Upper lobe of left lung (tissue), 6 donors: ENCODE measurements around the gene OLA1. TPM values are rescaled to one million over a fixed set of nuclear protein-coding genes. Genes with fewer than 3 reads are reported as not detected.
A peak's percentile ranks its signal among the peaks of the same experiment; 100 is the strongest.

ENCODE experiments used
- ATAC-seq, 2 donors: fragments of 200-7000 bp; cut with Tn5 transposase; one replicate each; pipeline ENCODE4 v1.9.1; 2022; ENCODE audit warnings: mild to moderate bottlenecking in 2 of 2, moderate library complexity in 2 of 2; ENCODE audit not compliant: low FRiP score in 2 of 2
- DNase-seq, 2 donors: peaks; one replicate each; pipeline ENCODE4 v3.0.0-alpha.2; 2019 to 2020
- H3K27ac ChIP-seq, 4 donors: fragments of 200-600 bp; sonication (generic); one replicate each; pipeline ENCODE4 v1.5.1; 2016 to 2019
- H3K27me3 ChIP-seq, 4 donors: fragments of 200-600 bp; sonication (generic); one replicate each; pipeline ENCODE4 v1.5.1; 2017 to 2019
- H3K36me3 ChIP-seq, 4 donors: fragments of 200-600 bp; sonication (generic); one replicate each; pipeline ENCODE4 v1.5.1; 2016 to 2019
- H3K4me1 ChIP-seq, 4 donors: fragments of 200-600 bp; sonication (generic); one replicate each; pipeline ENCODE4 v1.5.1; 2018 to 2019
- H3K4me3 ChIP-seq, 4 donors: fragments of 200-600 bp; sonication (generic); one replicate each; pipeline ENCODE4 v1.5.1; 2017 to 2019; ENCODE audit warnings: mild to moderate bottlenecking in 2 of 4, moderate library complexity in 1 of 4
- H3K9me3 ChIP-seq, 4 donors: fragments of 200-600 bp; sonication (generic); one replicate each; pipeline ENCODE4 v1.5.1; 2018 to 2019
- CTCF ChIP-seq, 6 experiments: fragments of 450-650 bp in 4 of 6; fragments of 200-600 bp in 2 of 6; sonication (generic) in 2 of 6; IDR thresholded peaks; one replicate each; pipeline ENCODE4 v1.5.1; 2016 to 2019; ENCODE audit warnings: antibody characterized with exemption in 6 of 6
- EP300 ChIP-seq, 4 donors: sonication (generic); formaldehyde crosslinking; IDR thresholded peaks; one replicate each; pipeline ENCODE4 v1.5.1; 2017; ENCODE audit warnings: antibody characterized with exemption in 4 of 4, control low read depth in 2 of 4
- POLR2A ChIP-seq, 4 donors: fragments of 450-650 bp; IDR thresholded peaks; one replicate each; pipeline ENCODE4 v1.5.1; 2016 to 2017; ENCODE audit warnings: antibody characterized with exemption in 4 of 4, mild to moderate bottlenecking in 2 of 4
- POLR2AphosphoS5 ChIP-seq, 2 donors: sonication (generic); formaldehyde crosslinking; IDR thresholded peaks; one replicate each; pipeline ENCODE4 v1.5.1; 2017; ENCODE audit warnings: antibody characterized with exemption in 2 of 2
- WGBS, 2 donors: methylation state at CpG; one replicate each; pipeline ENCODE4 v1.1.5; 2017 to 2018; 5-methylcytosine and 5-hydroxymethylcytosine counted together
- total RNA-seq, 6 donors: library from RNA; depleted of rRNA in 4 of 6; stranded (reverse); fragments of >200 nt in 4 of 6; gene quantifications; one replicate each; pipeline versions ENCODE4 v1.1.0 to v1.2.1, GENCODE V29; 2016 to 2021
- donor health status: DM: no; HTN: no; CAD: no; lungs with moderate emphysema.
- donor health status: DM: no; HTN: yes; CAD: no; lungs with severe emphysema.

OLA1 gene
- total RNA-seq, 6 donors from 2014 or later = 16.5 to 52.2 (median 42.0) TPM

- DNase-seq = no peak
- ATAC-seq = no peak
- H3K9me3 ChIP-seq = no peaks in the 10 kb centered on the region
- H3K27me3 ChIP-seq = no peaks in the 10 kb centered on the region
- no peaks in the 10 kb centered on the region for H3K36me3 ChIP-seq
- WGBS, 2 donors = 46 to 56% methylated on average over 2 of the region's 2 CpGs
- no peaks in the 10 kb centered on the region for H3K4me1 ChIP-seq
- H3K27ac ChIP-seq = no peak overlapping the region
- no peak for TF ChIP-seq POLR2A (IDR thresholded peaks at IDR 0.05)
- no peak overlapping the region for H3K4me3 ChIP-seq
These were observed 102.5 kb downstream of the OLA1 start for GRCh38 chr2:174145827-174146226.

- Histone ChIP-seq H3K9me3 (no peaks in the 10 kb centered on the region), H3K4me1 (no peaks in the 10 kb centered on the region), H3K36me3 (no peaks in the 10 kb centered on the region), H3K27me3 (no peaks in the 10 kb centered on the region), H3K4me3 (no peak overlapping the region), H3K27ac (no peak overlapping the region)
- no peak for DNase-seq
- no peak for TF ChIP-seq EP300 (IDR thresholded peaks at IDR 0.05)
- 87 to 93% methylated on average over 2 of the region's 2 CpGs for WGBS, 2 donors
- no peak for ATAC-seq
These were observed 106.0 kb downstream of the OLA1 start for GRCh38 chr2:174142290-174142689.

- Histone ChIP-seq H3K27me3 (no peaks in the 10 kb centered on the region), H3K36me3 (no peaks in the 10 kb centered on the region), H3K9me3 (no peaks in the 10 kb centered on the region), H3K4me1 (no peaks in the 10 kb centered on the region), H3K4me3 (no peak overlapping the region), H3K27ac (no peak overlapping the region)
- ATAC-seq (no peak), DNase-seq (no peak)
- TF ChIP-seq EP300 (IDR thresholded peaks at IDR 0.05) = no peak
- TF ChIP-seq POLR2AphosphoS5 (IDR thresholded peaks at IDR 0.05) = no peak
- TF ChIP-seq CTCF (IDR thresholded peaks at IDR 0.05) = peak in 1 of 6 experiments; percentile 8
- 52 to 61% methylated on average over 4 of the region's 4 CpGs for WGBS, 2 donors
These were observed 110.2 kb downstream of the OLA1 start for GRCh38 chr2:174138161-174138560.

- no peak overlapping the region for H3K4me3 ChIP-seq
- no peak overlapping the region for H3K27ac ChIP-seq
- 91 to 94% methylated on average over 3 of the region's 3 CpGs for WGBS, 2 donors
- H3K4me1 ChIP-seq = no peaks in the 10 kb centered on the region
- TF ChIP-seq POLR2A (IDR thresholded peaks at IDR 0.05) (no peak), POLR2AphosphoS5 (IDR thresholded peaks at IDR 0.05) (no peak), CTCF (IDR thresholded peaks at IDR 0.05) (no peak), EP300 (IDR thresholded peaks at IDR 0.05) (no peak)
- ATAC-seq (no peak), DNase-seq (no peak)
- no peaks in the 10 kb centered on the region for H3K27me3 ChIP-seq
- H3K9me3 ChIP-seq = no peaks in the 10 kb centered on the region
- H3K36me3 ChIP-seq = no peaks in the 10 kb centered on the region
These were observed 112.4 kb downstream of the OLA1 start for GRCh38 chr2:174135981-174136380.

- Histone ChIP-seq H3K4me1 (no peaks in the 10 kb centered on the region), H3K27me3 (no peaks in the 10 kb centered on the region), H3K27ac (no peak overlapping the region), H3K4me3 (no peak overlapping the region), H3K36me3 (no peaks in the 10 kb centered on the region), H3K9me3 (no peaks in the 10 kb centered on the region)
- ATAC-seq (no peak), DNase-seq (no peak)
- TF ChIP-seq POLR2AphosphoS5 (IDR thresholded peaks at IDR 0.05) = no peak
- no peak for TF ChIP-seq CTCF (IDR thresholded peaks at IDR 0.05)
- no peak for TF ChIP-seq POLR2A (IDR thresholded peaks at IDR 0.05)
- no peak for TF ChIP-seq EP300 (IDR thresholded peaks at IDR 0.05)
- 97% methylated on average over 4 of the region's 4 CpGs for WGBS, 2 donors
These were observed 123.2 kb downstream of the OLA1 start for GRCh38 chr2:174125090-174125489.

- no peak for ATAC-seq
- Histone ChIP-seq H3K36me3 (no peaks in the 10 kb centered on the region), H3K9me3 (no peaks in the 10 kb centered on the region), H3K4me1 (no peaks in the 10 kb centered on the region), H3K27me3 (no peaks in the 10 kb centered on the region), H3K4me3 (no peak overlapping the region), H3K27ac (no peak overlapping the region)
- TF ChIP-seq CTCF (IDR thresholded peaks at IDR 0.05) (no peak), POLR2AphosphoS5 (IDR thresholded peaks at IDR 0.05) (no peak), POLR2A (IDR thresholded peaks at IDR 0.05) (no peak), EP300 (IDR thresholded peaks at IDR 0.05) (no peak)
- WGBS, 2 donors = 76 to 80% methylated on average over 5 of the region's 5 CpGs
- DNase-seq = no peak
These were observed 124.2 kb downstream of the OLA1 start for GRCh38 chr2:174124181-174124580.
